NCI-H446 (cell line): ENCODE data around the gene OR9Q1.
A peak's percentile ranks its signal among the peaks of the same experiment; 100 is the strongest.
"Not testable (repeated sequence)": the region's sequence is repeated elsewhere in the genome, so short reads cannot be mapped to it uniquely, and the experiment has no call there.

Source experiments
- DNase-seq, 2 experiments: peaks; one replicate each; lab custom pipeline; 2025; lab: John Stamatoyannopoulos, UW

The OR9Q1 gene

GRCh38 chr11:58023435-58023931 lies at the start of gene OR9Q1:
TSS of gene OR9Q1 (plus strand) at chr11:58023881. CDS start at chr11:58179445, 155,564 bp downstream.
- no peak for DNase-seq

GRCh38 chr11:57974132-57974531 lies 49.5 kb upstream of the OR9Q1 start:
- no peak for DNase-seq

GRCh38 chr11:57974848-57975601 lies 48.7 kb upstream of the OR9Q1 start:
- no peak for DNase-seq

GRCh38 chr11:57977709-57978108 lies 46.0 kb upstream of the OR9Q1 start:
- no peak for DNase-seq

GRCh38 chr11:57978686-57979531 lies 44.8 kb upstream of the OR9Q1 start:
- no peak for DNase-seq

- DNase-seq: no peak
Measured at GRCh38 chr11:57979532-57980079, 44.1 kb upstream of the OR9Q1 start.

- DNase-seq: no peak
Measured at GRCh38 chr11:57980201-57980600, 43.5 kb upstream of the OR9Q1 start.

- DNase-seq: no peak
Measured at GRCh38 chr11:57981536-57981935, 42.1 kb upstream of the OR9Q1 start.

- no peak for DNase-seq
Measured at GRCh38 chr11:57982776-57983175, 40.9 kb upstream of the OR9Q1 start.

GRCh38 chr11:57983191-57983590 lies 40.5 kb upstream of the OR9Q1 start:
- DNase-seq: no peak

- not testable (repeated sequence) for DNase-seq
Measured at GRCh38 chr11:57999523-57999922, 24.2 kb upstream of the OR9Q1 start.

GRCh38 chr11:58000021-58000420 lies 23.7 kb upstream of the OR9Q1 start:
- DNase-seq: not testable (repeated sequence)

GRCh38 chr11:58000699-58001098 lies 23.0 kb upstream of the OR9Q1 start:
- DNase-seq: no peak

GRCh38 chr11:58003036-58003435 lies 20.6 kb upstream of the OR9Q1 start:
- DNase-seq: no peak

GRCh38 chr11:58003591-58003990 lies 20.1 kb upstream of the OR9Q1 start:
- DNase-seq: no peak

- no peak for DNase-seq
Measured at GRCh38 chr11:58004664-58005063, 19.0 kb upstream of the OR9Q1 start.

GRCh38 chr11:58006940-58007339 lies 16.7 kb upstream of the OR9Q1 start:
- DNase-seq: peak in 1 of 2 experiments; percentile 33

GRCh38 chr11:58011771-58012170 lies 11.9 kb upstream of the OR9Q1 start:
- no peak for DNase-seq

GRCh38 chr11:58024601-58025091 lies 965 bp downstream of the OR9Q1 start:
- DNase-seq: peak in 1 of 2 experiments; percentile 30

GRCh38 chr11:58027341-58027740 lies 3.7 kb downstream of the OR9Q1 start:
- no peak for DNase-seq

- DNase-seq: no peak
Measured at GRCh38 chr11:58028687-58029411, 5.2 kb downstream of the OR9Q1 start.

- DNase-seq: no peak
Measured at GRCh38 chr11:58030653-58031052, 7.0 kb downstream of the OR9Q1 start, which contains the start of gene OR6Q1. TSS of gene OR6Q1 (plus strand) at chr11:58030953. CDS start at chr11:58030953, 0 bp downstream.
